Measurements from ENCODE around the gene OGFOD1. TPM values are rescaled to one million over a fixed set of nuclear protein-coding genes. Genes with fewer than 3 reads are reported as not detected.
A peak's percentile ranks its signal among the peaks of the same experiment; 100 is the strongest.

OGFOD1 gene
- total and polyA plus RNA-seq, 2 of the 13 experiments (the other 11 are each of a cell fraction or from before 2014, with no cell fraction given) = 35.2 to 81.3 TPM

DNA sequence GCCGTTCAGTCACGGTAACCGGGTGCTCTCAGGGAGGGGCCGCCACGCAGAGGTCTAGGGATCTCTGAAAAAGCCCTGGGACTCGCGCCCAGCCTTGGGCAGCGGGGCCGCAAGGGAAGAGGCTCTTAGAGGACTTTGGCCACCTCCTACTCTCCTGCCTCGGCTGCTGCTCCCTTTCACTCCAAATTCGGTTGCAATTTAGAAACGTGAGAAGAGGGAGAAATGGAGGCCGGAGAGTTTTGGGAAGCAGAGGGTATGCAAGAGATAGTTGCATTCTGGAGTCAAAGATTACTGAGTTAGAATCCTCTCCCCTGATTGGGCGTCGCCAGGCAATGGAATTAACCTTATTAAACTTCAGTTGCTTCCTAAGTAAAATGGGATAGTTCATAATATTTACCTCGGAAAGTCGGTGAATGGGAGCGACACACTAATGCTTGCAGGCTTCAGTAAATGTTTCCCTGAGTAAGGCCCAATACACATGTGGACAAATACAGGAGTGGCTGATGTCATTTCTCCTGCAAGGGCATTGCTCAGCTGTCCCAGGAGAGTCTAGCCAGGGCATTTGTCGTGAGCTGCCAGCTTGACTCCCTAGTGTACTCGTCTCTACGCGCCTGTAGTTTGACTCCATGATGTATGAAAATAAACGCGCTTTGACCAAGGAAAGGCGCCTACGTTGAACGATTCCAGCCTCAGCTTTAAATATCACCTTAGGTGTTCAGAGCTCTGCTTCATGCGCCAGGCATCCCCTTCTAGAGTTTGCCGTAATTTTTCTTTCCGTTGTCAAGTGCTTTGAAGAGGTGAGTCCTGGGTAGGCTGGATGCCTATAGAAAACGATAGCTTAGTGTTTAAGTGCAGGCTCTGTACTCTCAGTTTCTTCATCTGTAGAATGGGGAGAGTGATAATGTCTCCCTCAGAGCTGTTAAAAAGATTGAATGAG, 667 bp downstream of the OGFOD1 start (continued):
- TF ChIP-seq MAF1 (CRISPR knock-in tag; IDR thresholded peaks at IDR 0.05; ENCODE audit: borderline replicate concordance) (0 out of 2 replicates have a peak, but pooled peaks have one; percentile 58), ZNF263 (CRISPR knock-in tag; IDR thresholded peaks at IDR 0.05) (peak; percentile 21; the same call in 1 of the 2 replicates), ZSCAN12 (CRISPR knock-in tag; IDR thresholded peaks at IDR 0.05) (no peak), ZNF251 (CRISPR knock-in tag; IDR thresholded peaks at IDR 0.05) (no peak), ZNF354B (CRISPR knock-in tag; IDR thresholded peaks at IDR 0.05) (no peak), EZH2 (conservative IDR thresholded peaks at IDR 0.05; ENCODE audit: low read depth, low read length) (no peak), SNRNP70 (IDR thresholded peaks at IDR 0.05; ENCODE audit: low read depth, low read length) (no peak), NCOA5 (CRISPR knock-in tag; IDR thresholded peaks at IDR 0.05) (no peak), DMAP1 (CRISPR knock-in tag; IDR thresholded peaks at IDR 0.05) (no peak; the same call in 1 of the 2 replicates), ZNF207 (IDR thresholded peaks at IDR 0.05; ENCODE audit: borderline replicate concordance) (no peak), PTBP1 (IDR thresholded peaks at IDR 0.05; ENCODE audit: low read depth, low read length, poor library complexity, severe bottlenecking) (no peak), WIZ (CRISPR knock-in tag; IDR thresholded peaks at IDR 0.05) (no peak), KLF15 (CRISPR knock-in tag; IDR thresholded peaks at IDR 0.05; ENCODE audit: borderline replicate concordance) (no peak), ZBTB38 (CRISPR knock-in tag; IDR thresholded peaks at IDR 0.05) (no peak), ZFP41 (CRISPR knock-in tag; IDR thresholded peaks at IDR 0.05; ENCODE audit: borderline replicate concordance) (no peak), ADNP (CRISPR knock-in tag; IDR thresholded peaks at IDR 0.05) (0 out of 2 replicates have a peak, but pooled peaks have one; percentile 24), ZNF703 (CRISPR knock-in tag; IDR thresholded peaks at IDR 0.05; ENCODE audit: borderline replicate concordance) (peak; percentile 89; the same call in 1 of the 2 replicates), GATAD1 (CRISPR knock-in tag; IDR thresholded peaks at IDR 0.05) (no peak; the same call in 1 of the 2 replicates), ZBTB20 (CRISPR knock-in tag; IDR thresholded peaks at IDR 0.05; ENCODE audit: borderline replicate concordance, low read depth) (no peak), ZEB1 (IDR thresholded peaks at IDR 0.05; ENCODE audit: insufficient replicate concordance, low read depth) (no peak), CC2D1A (CRISPR knock-in tag; IDR thresholded peaks at IDR 0.05) (no peak), KLF9 (CRISPR knock-in tag; IDR thresholded peaks at IDR 0.05; ENCODE audit: low read depth) (no peak), ZNF720 (CRISPR knock-in tag; IDR thresholded peaks at IDR 0.05) (no peak), U2AF1 (optimal IDR thresholded peaks at IDR 0.05; ENCODE audit: low read depth, low read length) (peak; percentile 0), HDAC1 (CRISPR knock-in tag; IDR thresholded peaks at IDR 0.05) (peak; percentile 18; the same call in 1 of the 2 replicates)
- TF ChIP-seq, protein P1, sequence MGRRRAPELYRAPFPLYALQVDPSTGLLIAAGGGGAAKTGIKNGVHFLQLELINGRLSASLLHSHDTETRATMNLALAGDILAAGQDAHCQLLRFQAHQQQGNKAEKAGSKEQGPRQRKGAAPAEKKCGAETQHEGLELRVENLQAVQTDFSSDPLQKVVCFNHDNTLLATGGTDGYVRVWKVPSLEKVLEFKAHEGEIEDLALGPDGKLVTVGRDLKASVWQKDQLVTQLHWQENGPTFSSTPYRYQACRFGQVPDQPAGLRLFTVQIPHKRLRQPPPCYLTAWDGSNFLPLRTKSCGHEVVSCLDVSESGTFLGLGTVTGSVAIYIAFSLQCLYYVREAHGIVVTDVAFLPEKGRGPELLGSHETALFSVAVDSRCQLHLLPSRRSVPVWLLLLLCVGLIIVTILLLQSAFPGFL (CRISPR knock-in tag; IDR thresholded peaks at IDR 0.05) = peak; percentile 17; the same call in 1 of the 2 replicates
- TF ChIP-seq, protein P2, sequence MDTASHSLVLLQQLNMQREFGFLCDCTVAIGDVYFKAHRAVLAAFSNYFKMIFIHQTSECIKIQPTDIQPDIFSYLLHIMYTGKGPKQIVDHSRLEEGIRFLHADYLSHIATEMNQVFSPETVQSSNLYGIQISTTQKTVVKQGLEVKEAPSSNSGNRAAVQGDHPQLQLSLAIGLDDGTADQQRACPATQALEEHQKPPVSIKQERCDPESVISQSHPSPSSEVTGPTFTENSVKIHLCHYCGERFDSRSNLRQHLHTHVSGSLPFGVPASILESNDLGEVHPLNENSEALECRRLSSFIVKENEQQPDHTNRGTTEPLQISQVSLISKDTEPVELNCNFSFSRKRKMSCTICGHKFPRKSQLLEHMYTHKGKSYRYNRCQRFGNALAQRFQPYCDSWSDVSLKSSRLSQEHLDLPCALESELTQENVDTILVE (CRISPR knock-in tag; IDR thresholded peaks at IDR 0.05) = 0 out of 2 replicates have a peak, but pooled peaks have one; percentile 4
- TF ChIP-seq, protein P3, sequence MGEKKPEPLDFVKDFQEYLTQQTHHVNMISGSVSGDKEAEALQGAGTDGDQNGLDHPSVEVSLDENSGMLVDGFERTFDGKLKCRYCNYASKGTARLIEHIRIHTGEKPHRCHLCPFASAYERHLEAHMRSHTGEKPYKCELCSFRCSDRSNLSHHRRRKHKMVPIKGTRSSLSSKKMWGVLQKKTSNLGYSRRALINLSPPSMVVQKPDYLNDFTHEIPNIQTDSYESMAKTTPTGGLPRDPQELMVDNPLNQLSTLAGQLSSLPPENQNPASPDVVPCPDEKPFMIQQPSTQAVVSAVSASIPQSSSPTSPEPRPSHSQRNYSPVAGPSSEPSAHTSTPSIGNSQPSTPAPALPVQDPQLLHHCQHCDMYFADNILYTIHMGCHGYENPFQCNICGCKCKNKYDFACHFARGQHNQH (CRISPR knock-in tag; IDR thresholded peaks at IDR 0.05) = no peak

Data from HepG2 (cell line).